SK-N-SH treated with all-trans-retinoic acid at 6 μM for 48 hours (cell line): Measurements from ENCODE around the gene F7.

Experiments used
- ATAC-seq: fragments of 200-7000 bp; cut with Tn5 transposase; 3 replicates; pipeline ENCODE4 v1.9.1; 2020; ENCODE audit warnings: mild to moderate bottlenecking, moderate library complexity
- BACH2 ChIP-seq: fragments of 250-450 bp; sonication (Bioruptor Pico); IDR thresholded peaks from 2 replicates; pipeline ENCODE4 v1.9.0; 2021; ENCODE audit warnings: mild to moderate bottlenecking, borderline replicate concordance
- CSDC2 ChIP-seq: fragments of 250-450 bp; sonication (Bioruptor Pico); IDR thresholded peaks from 2 replicates; pipeline ENCODE4 v1.5.0; 2020; ENCODE audit warnings: mild to moderate bottlenecking, moderate library complexity
- ESRRG ChIP-seq: fragments of 250-450 bp; sonication (Bioruptor Pico); IDR thresholded peaks from 2 replicates; pipeline ENCODE4 v1.6.1; 2021; ENCODE audit warnings: mild to moderate bottlenecking
- GLIS3 ChIP-seq: fragments of 250-450 bp; sonication (Bioruptor Pico); IDR thresholded peaks from 2 replicates; pipeline ENCODE4 v1.5.0; 2020; ENCODE audit warnings: mild to moderate bottlenecking, moderate library complexity
- ISL1 ChIP-seq: fragments of 250-450 bp; sonication (Bioruptor Pico); IDR thresholded peaks from 2 replicates; pipeline ENCODE4 v2.1.2; 2022; ENCODE audit warnings: mild to moderate bottlenecking, moderate library complexity
- OSR1 ChIP-seq: fragments of 250-450 bp; sonication (Bioruptor Pico); IDR thresholded peaks from 2 replicates; pipeline ENCODE4 v1.8.0; 2022; ENCODE audit warnings: moderate library complexity, mild to moderate bottlenecking, inconsistent platforms
- PPARA ChIP-seq: fragments of 250-450 bp; sonication (Bioruptor Pico); IDR thresholded peaks from 2 replicates; pipeline ENCODE4 v1.5.0; 2020; ENCODE audit warnings: mild to moderate bottlenecking, borderline replicate concordance
- SNAI2 ChIP-seq: fragments of 250-450 bp; sonication (Bioruptor Pico); IDR thresholded peaks from 2 replicates; pipeline ENCODE4 v1.5.0; 2020; ENCODE audit warnings: mild to moderate bottlenecking, moderate library complexity
- TCF4 ChIP-seq: fragments of 250-450 bp; sonication (Bioruptor Pico); IDR thresholded peaks from 2 replicates; pipeline ENCODE4 v1.8.0; 2021; ENCODE audit warnings: mild to moderate bottlenecking, moderate library complexity, borderline replicate concordance
- TOX ChIP-seq: fragments of 250-450 bp; sonication (Bioruptor Pico); IDR thresholded peaks from 2 replicates; pipeline ENCODE4 v1.8.0; 2021; ENCODE audit warnings: mild to moderate bottlenecking, moderate library complexity, borderline replicate concordance
- ZC3H10 ChIP-seq: fragments of 250-450 bp; sonication (Bioruptor Pico); IDR thresholded peaks from 2 replicates; pipeline ENCODE4 v1.5.1; 2021; ENCODE audit warnings: mild to moderate bottlenecking, moderate library complexity
- ZFP3 ChIP-seq: fragments of 250-450 bp; sonication (Bioruptor Pico); IDR thresholded peaks from 2 replicates; pipeline ENCODE4 v1.5.0; 2020; ENCODE audit warnings: mild to moderate bottlenecking, moderate library complexity
- ZNF565 ChIP-seq: fragments of 450-650 bp; formaldehyde crosslinking; conservative IDR thresholded peaks from 2 replicates; pipeline ENCODE4 v1.5.0; 2020; ENCODE audit warnings: low read depth, mild to moderate bottlenecking, moderate library complexity
- ZNF70 ChIP-seq: fragments of 450-650 bp; formaldehyde crosslinking; IDR thresholded peaks from 2 replicates; pipeline ENCODE4 v1.5.0; 2020; ENCODE audit warnings: mild to moderate bottlenecking, moderate library complexity
- ZNF8 ChIP-seq: fragments of 450-650 bp; formaldehyde crosslinking; IDR thresholded peaks from 2 replicates; pipeline ENCODE4 v1.5.0; 2020; ENCODE audit warnings: mild to moderate bottlenecking, moderate library complexity
- TF ChIP-seq, protein P1 (sequence below): fragments of 250-450 bp; sonication (Bioruptor Pico); IDR thresholded peaks from 2 replicates; pipeline ENCODE4 v1.5.1; 2021; ENCODE audit warnings: mild to moderate bottlenecking, moderate library complexity
- TF ChIP-seq, protein P2 (sequence below): fragments of 250-450 bp; sonication (Bioruptor Pico); IDR thresholded peaks from 2 replicates; pipeline ENCODE4 v1.8.0; 2021; ENCODE audit warnings: low read depth, mild to moderate bottlenecking, moderate library complexity, borderline replicate concordance
- TF ChIP-seq, protein P3 (sequence below): fragments of 250-450 bp; sonication (Bioruptor Pico); IDR thresholded peaks from 2 replicates; pipeline ENCODE4 v1.5.1; 2020; ENCODE audit warnings: low read depth, mild to moderate bottlenecking, moderate library complexity
- TF ChIP-seq, protein P4 (sequence below): fragments of 250-450 bp; sonication (Bioruptor Pico); IDR thresholded peaks from 2 replicates; pipeline ENCODE4 v1.8.0; 2020; ENCODE audit warnings: mild to moderate bottlenecking, moderate library complexity, borderline replicate concordance
- TF ChIP-seq, protein P5 (sequence below): fragments of 250-450 bp; sonication (Bioruptor Pico); IDR thresholded peaks from 2 replicates; pipeline ENCODE4 v1.5.0; 2020; ENCODE audit warnings: mild to moderate bottlenecking, moderate library complexity

F7 gene

DNA sequence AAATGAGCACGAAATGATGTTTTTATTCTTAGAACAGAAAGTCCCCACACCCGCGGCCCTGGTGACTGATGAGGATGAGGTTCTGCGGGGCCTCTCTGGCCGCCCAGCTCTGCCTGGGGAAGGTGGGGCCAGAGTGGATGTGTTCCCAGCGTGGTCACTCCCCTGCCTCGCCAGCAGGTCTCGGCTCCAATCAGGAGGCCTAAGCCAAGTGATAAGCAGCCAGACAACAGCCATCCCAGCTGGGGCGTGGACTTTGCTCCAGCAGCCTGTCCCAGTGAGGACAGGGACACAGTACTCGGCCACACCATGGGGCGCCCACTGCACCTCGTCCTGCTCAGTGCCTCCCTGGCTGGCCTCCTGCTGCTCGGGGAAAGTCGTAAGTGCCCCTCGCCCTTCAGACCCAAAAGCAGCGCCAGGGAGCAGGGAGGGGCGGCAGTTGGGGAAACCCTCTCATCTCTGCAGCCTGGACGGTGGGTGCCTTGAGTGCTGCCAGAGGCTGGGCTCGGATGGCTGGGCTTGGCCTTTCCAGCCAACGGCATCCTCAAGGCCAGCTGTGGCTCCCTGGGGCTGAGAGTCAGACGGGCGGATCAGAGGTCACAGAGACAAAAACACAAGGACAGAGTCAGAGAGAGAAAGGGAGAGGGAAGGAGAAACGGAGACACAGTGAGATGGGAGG is 17.1 kb downstream of the F7 start, which contains the start of gene F10 (continued):
- TF ChIP-seq, protein P1, sequence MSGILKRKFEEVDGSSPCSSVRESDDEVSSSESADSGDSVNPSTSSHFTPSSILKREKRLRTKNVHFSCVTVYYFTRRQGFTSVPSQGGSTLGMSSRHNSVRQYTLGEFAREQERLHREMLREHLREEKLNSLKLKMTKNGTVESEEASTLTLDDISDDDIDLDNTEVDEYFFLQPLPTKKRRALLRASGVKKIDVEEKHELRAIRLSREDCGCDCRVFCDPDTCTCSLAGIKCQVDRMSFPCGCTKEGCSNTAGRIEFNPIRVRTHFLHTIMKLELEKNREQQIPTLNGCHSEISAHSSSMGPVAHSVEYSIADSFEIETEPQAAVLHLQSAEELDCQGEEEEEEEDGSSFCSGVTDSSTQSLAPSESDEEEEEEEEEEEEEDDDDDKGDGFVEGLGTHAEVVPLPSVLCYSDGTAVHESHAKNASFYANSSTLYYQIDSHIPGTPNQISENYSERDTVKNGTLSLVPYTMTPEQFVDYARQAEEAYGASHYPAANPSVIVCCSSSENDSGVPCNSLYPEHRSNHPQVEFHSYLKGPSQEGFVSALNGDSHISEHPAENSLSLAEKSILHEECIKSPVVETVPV, result no peak
- TF ChIP-seq GLIS3 (CRISPR knock-in tag), result no peak
- TF ChIP-seq SNAI2 (CRISPR knock-in tag), result no peak

DNA sequence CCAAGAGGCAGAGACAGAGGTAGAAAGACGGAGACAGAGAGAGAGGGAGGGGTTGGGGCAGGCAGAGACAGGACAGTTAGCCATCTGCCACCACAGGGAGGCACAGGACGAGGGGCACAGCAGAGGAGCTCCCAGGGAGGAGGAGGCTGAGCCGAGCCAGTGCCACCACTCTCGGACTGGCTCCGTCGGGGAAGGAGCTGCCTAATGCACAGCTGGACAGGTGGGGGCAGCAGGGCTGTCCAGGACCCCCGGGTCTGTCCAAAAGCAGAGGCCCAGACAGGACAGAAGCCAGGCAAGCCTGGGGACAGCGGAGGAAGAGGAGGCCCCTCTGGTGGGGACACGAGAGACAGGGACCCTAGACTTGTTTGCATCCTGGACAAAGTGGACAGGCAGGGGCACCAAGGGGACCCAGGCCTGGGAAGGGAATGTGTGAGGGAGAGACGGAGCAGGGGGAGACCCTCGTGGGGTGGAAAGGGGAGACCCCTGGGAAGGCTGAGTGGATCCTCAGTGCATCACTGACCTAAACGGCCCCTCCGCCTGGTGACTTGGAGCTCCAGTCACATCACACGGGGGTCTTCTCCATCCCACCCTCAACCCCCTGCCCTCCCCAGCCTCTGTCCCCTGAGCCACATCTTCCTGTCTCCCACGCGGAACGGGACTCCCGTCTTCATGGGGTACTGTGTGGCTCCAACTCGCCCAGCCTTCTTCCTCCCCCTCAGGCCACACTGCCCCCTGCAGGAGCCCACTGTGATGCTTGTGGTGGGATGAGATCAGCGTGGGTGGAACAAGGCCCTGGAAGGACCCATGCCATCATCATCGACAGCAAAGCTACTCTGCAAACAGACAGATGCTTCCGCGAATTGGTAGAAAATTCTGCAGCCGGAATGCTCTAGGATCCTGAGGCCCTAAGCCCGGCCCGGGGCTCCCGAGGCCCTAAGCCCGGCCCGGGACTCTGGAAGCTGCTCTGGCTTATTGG is 17.9 kb downstream of the F7 start:
- TF ChIP-seq, protein P2, sequence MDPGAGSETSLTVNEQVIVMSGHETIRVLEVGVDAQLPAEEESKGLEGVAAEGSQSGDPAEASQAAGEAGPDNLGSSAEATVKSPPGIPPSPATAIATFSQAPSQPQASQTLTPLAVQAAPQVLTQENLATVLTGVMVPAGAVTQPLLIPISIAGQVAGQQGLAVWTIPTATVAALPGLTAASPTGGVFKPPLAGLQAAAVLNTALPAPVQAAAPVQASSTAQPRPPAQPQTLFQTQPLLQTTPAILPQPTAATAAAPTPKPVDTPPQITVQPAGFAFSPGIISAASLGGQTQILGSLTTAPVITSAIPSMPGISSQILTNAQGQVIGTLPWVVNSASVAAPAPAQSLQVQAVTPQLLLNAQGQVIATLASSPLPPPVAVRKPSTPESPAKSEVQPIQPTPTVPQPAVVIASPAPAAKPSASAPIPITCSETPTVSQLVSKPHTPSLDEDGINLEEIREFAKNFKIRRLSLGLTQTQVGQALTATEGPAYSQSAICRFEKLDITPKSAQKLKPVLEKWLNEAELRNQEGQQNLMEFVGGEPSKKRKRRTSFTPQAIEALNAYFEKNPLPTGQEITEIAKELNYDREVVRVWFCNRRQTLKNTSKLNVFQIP (CRISPR knock-in tag), result no peak
- TF ChIP-seq PPARA (CRISPR knock-in tag) (no peak), GLIS3 (CRISPR knock-in tag) (no peak), ZNF565 (CRISPR knock-in tag) (no peak), ESRRG (CRISPR knock-in tag) (no peak), SNAI2 (CRISPR knock-in tag) (no peak), BACH2 (CRISPR knock-in tag) (no peak), ZNF70 (CRISPR knock-in tag) (no peak)
- TF ChIP-seq, protein P3, sequence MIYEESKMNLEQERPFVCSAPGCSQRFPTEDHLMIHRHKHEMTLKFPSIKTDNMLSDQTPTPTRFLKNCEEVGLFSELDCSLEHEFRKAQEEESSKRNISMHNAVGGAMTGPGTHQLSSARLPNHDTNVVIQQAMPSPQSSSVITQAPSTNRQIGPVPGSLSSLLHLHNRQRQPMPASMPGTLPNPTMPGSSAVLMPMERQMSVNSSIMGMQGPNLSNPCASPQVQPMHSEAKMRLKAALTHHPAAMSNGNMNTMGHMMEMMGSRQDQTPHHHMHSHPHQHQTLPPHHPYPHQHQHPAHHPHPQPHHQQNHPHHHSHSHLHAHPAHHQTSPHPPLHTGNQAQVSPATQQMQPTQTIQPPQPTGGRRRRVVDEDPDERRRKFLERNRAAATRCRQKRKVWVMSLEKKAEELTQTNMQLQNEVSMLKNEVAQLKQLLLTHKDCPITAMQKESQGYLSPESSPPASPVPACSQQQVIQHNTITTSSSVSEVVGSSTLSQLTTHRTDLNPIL (CRISPR knock-in tag), result no peak
- TF ChIP-seq, protein P1, result no peak
- TF ChIP-seq, all 23 proteins: peak for 0
- ATAC-seq, result peak; percentile 6; the same call in 2 of the 3 replicates

DNA sequence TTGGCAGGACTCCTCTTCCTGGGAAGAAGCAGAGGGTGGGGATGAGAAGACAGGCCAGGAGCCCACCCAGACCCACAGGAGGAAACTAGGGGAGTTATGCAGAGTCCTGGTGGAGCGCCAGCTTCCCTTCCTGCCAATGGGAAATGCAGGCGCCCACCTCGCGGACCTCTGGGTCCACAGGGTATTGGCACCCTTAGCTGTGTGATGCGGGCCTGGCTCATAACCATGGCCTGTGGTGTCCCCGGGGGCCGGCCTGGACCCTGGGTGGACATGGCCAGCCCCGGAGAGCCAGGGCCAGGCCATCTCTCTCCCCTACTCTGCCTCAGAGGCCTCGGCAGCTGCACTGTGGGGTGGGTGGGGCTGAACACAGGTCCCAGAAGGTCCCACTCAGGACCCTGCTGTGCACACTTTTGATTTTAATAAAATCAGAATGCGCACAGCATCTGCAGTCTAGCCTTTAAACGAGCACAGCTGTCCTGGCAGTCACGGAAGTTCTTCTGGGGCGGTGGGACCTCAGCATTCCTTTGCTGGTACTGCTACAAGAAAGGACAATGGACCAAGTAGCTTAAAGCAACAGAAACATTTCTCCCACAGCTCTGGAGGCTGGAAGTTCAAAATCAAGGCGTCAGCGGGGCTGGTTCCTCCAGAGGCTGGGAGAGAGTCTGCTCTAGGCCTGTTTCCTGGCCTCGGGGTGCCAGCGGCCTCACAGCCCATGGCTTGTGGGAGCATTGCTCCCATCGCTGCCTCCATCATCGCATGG is 18.8 kb downstream of the F7 start:
- ATAC-seq, result no peak
- TF ChIP-seq CSDC2 (CRISPR knock-in tag) (no peak), ZNF70 (CRISPR knock-in tag) (no peak), ZC3H10 (CRISPR knock-in tag) (no peak), TOX (CRISPR knock-in tag) (no peak), ZNF8 (CRISPR knock-in tag) (no peak), ZFP3 (CRISPR knock-in tag) (no peak), ESRRG (CRISPR knock-in tag) (no peak), OSR1 (CRISPR knock-in tag) (no peak), SNAI2 (CRISPR knock-in tag) (no peak), TCF4 (CRISPR knock-in tag) (no peak), ISL1 (CRISPR knock-in tag) (no peak)
- TF ChIP-seq, protein P4, sequence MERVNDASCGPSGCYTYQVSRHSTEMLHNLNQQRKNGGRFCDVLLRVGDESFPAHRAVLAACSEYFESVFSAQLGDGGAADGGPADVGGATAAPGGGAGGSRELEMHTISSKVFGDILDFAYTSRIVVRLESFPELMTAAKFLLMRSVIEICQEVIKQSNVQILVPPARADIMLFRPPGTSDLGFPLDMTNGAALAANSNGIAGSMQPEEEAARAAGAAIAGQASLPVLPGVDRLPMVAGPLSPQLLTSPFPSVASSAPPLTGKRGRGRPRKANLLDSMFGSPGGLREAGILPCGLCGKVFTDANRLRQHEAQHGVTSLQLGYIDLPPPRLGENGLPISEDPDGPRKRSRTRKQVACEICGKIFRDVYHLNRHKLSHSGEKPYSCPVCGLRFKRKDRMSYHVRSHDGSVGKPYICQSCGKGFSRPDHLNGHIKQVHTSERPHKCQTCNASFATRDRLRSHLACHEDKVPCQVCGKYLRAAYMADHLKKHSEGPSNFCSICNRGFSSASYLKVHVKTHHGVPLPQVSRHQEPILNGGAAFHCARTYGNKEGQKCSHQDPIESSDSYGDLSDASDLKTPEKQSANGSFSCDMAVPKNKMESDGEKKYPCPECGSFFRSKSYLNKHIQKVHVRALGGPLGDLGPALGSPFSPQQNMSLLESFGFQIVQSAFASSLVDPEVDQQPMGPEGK (CRISPR knock-in tag), result no peak
- TF ChIP-seq, protein P3 (CRISPR knock-in tag), result no peak
- TF ChIP-seq, protein P5, sequence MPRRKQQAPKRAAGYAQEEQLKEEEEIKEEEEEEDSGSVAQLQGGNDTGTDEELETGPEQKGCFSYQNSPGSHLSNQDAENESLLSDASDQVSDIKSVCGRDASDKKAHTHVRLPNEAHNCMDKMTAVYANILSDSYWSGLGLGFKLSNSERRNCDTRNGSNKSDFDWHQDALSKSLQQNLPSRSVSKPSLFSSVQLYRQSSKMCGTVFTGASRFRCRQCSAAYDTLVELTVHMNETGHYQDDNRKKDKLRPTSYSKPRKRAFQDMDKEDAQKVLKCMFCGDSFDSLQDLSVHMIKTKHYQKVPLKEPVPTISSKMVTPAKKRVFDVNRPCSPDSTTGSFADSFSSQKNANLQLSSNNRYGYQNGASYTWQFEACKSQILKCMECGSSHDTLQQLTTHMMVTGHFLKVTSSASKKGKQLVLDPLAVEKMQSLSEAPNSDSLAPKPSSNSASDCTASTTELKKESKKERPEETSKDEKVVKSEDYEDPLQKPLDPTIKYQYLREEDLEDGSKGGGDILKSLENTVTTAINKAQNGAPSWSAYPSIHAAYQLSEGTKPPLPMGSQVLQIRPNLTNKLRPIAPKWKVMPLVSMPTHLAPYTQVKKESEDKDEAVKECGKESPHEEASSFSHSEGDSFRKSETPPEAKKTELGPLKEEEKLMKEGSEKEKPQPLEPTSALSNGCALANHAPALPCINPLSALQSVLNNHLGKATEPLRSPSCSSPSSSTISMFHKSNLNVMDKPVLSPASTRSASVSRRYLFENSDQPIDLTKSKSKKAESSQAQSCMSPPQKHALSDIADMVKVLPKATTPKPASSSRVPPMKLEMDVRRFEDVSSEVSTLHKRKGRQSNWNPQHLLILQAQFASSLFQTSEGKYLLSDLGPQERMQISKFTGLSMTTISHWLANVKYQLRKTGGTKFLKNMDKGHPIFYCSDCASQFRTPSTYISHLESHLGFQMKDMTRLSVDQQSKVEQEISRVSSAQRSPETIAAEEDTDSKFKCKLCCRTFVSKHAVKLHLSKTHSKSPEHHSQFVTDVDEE (CRISPR knock-in tag), result no peak
- TF ChIP-seq, protein P2 (CRISPR knock-in tag), result no peak
